Tibial artery (tissue), 4 donors: ENCODE measurements around the gene MARS1.
"Not testable (repeated sequence)": the region's sequence is repeated elsewhere in the genome, so short reads cannot be mapped to it uniquely, and the experiment has no call there.

Experiments
- DNase-seq, 2 donors: peaks; one replicate each; pipeline ENCODE4 v3.0.0-alpha.2; 2019
- H3K27ac ChIP-seq, 2 donors: fragments of 200-600 bp; sonication (generic) in 1 of 2; 1 replicate in 1 of 2; 2 replicates in 1 of 2; pipeline ENCODE4 v1.5.1; 2018 to 2019; ENCODE audit warnings: mild to moderate bottlenecking in 1 of 2
- H3K27me3 ChIP-seq, 2 donors: fragments of 200-600 bp; sonication (generic) in 1 of 2; one replicate each; pipeline versions ENCODE4 v1.5.1 to v1.6.0; 2016 to 2019
- H3K36me3 ChIP-seq, 3 donors: fragments of 200-600 bp; sonication (generic) in 2 of 3; one replicate each; pipeline ENCODE4 v1.5.1; 2016 to 2019; ENCODE audit warnings: mild to moderate bottlenecking in 2 of 3
- H3K4me1 ChIP-seq, 4 donors: fragments of 200-600 bp; sonication (generic) in 2 of 4; 1 replicate in 3 of 4; 2 replicates in 1 of 4; pipeline ENCODE4 v1.5.1; 2016 to 2019
- H3K4me3 ChIP-seq, 2 donors: fragments of 200-600 bp; sonication (generic) in 1 of 2; 1 replicate in 1 of 2; 2 replicates in 1 of 2; pipeline ENCODE4 v1.5.1; 2018 to 2019; ENCODE audit warnings: mild to moderate bottlenecking in 2 of 2
- H3K9me3 ChIP-seq, 3 donors: fragments of 200-600 bp; sonication (generic) in 1 of 3; one replicate each; pipeline ENCODE4 v1.5.1; 2016 to 2019
- CTCF ChIP-seq, 2 experiments: fragments of 200-600 bp in 1 of 2; fragments of 450-650 bp in 1 of 2; IDR thresholded peaks; one replicate each; pipeline ENCODE4 v1.5.1; 2017 to 2019; ENCODE audit warnings: antibody characterized with exemption in 2 of 2, mild to moderate bottlenecking in 1 of 2, moderate library complexity in 1 of 2
- intact Hi-C: fragments of 100-400 bp; cut with DNase I; formaldehyde crosslinking; loops from one replicate; pipeline ENCODE4 v1.15.0; 2023; ENCODE audit warnings: low total_unique reads

Gene MARS1

GRCh38 chr12:57496822-57497221 is 9.0 kb downstream of the MARS1 start:
- H3K27me3 ChIP-seq, result no peaks in the 10 kb centered on the region
- H3K27ac ChIP-seq, result no peak overlapping the region
- no peaks in the 10 kb centered on the region for H3K4me1 ChIP-seq
- no peak for DNase-seq
- no peaks in the 10 kb centered on the region for H3K9me3 ChIP-seq
- no peak overlapping the region for H3K4me3 ChIP-seq
- intact Hi-C loops, result no loop called here
- H3K36me3 ChIP-seq, result peaks cover 51 to 76% (median 73%) of the 10 kb centered on the region in 3 donors
- no peak for TF ChIP-seq CTCF (IDR thresholded peaks at IDR 0.05)

GRCh38 chr12:57497223-57498131 is 9.6 kb downstream of the MARS1 start:
- H3K36me3 ChIP-seq, result peaks cover 53 to 76% (median 74%) of the 10 kb centered on the region in 3 donors
- DNase-seq, result no peak
- H3K4me1 ChIP-seq, result no peaks in the 10 kb centered on the region
- H3K27me3 ChIP-seq, result no peaks in the 10 kb centered on the region
- intact Hi-C loops, result no loop called here
- TF ChIP-seq CTCF (IDR thresholded peaks at IDR 0.05), result no peak
- no peak overlapping the region for H3K4me3 ChIP-seq
- H3K27ac ChIP-seq, result no peak overlapping the region
- H3K9me3 ChIP-seq, result no peaks in the 10 kb centered on the region

GRCh38 chr12:57498132-57498502 is 10.2 kb downstream of the MARS1 start:
- intact Hi-C loops, result no loop called here
- no peak overlapping the region for H3K4me3 ChIP-seq
- H3K27me3 ChIP-seq, result no peaks in the 10 kb centered on the region
- no peak for DNase-seq
- H3K36me3 ChIP-seq, result peaks cover 53 to 78% (median 74%) of the 10 kb centered on the region in 3 donors
- H3K27ac ChIP-seq, result no peak overlapping the region
- no peak for TF ChIP-seq CTCF (IDR thresholded peaks at IDR 0.05)
- no peaks in the 10 kb centered on the region for H3K4me1 ChIP-seq
- H3K9me3 ChIP-seq, result no peaks in the 10 kb centered on the region

- Histone ChIP-seq H3K4me1 (no peaks in the 10 kb centered on the region), H3K27me3 (no peaks in the 10 kb centered on the region), H3K4me3 (no peak overlapping the region), H3K27ac (no peak overlapping the region), H3K36me3 (peaks cover 58 to 82% (median 79%) of the 10 kb centered on the region in 3 donors), H3K9me3 (no peaks in the 10 kb centered on the region)
- no peak for TF ChIP-seq CTCF (IDR thresholded peaks at IDR 0.05)
- no peak for DNase-seq
- intact Hi-C loops, result no loop called here
Observed at GRCh38 chr12:57498571-57498970, 10.7 kb downstream of the MARS1 start.

- intact Hi-C loops, result no loop called here
- Histone ChIP-seq H3K27ac (no peak overlapping the region), H3K36me3 (peaks cover 70 to 94% (median 85%) of the 10 kb centered on the region in 3 donors), H3K4me1 (no peaks in the 10 kb centered on the region), H3K27me3 (no peaks in the 10 kb centered on the region), H3K9me3 (no peaks in the 10 kb centered on the region), H3K4me3 (no peak overlapping the region)
- no peak for DNase-seq
- TF ChIP-seq CTCF (IDR thresholded peaks at IDR 0.05), result no peak
Observed at GRCh38 chr12:57500213-57500612, 12.3 kb downstream of the MARS1 start.

DNA sequence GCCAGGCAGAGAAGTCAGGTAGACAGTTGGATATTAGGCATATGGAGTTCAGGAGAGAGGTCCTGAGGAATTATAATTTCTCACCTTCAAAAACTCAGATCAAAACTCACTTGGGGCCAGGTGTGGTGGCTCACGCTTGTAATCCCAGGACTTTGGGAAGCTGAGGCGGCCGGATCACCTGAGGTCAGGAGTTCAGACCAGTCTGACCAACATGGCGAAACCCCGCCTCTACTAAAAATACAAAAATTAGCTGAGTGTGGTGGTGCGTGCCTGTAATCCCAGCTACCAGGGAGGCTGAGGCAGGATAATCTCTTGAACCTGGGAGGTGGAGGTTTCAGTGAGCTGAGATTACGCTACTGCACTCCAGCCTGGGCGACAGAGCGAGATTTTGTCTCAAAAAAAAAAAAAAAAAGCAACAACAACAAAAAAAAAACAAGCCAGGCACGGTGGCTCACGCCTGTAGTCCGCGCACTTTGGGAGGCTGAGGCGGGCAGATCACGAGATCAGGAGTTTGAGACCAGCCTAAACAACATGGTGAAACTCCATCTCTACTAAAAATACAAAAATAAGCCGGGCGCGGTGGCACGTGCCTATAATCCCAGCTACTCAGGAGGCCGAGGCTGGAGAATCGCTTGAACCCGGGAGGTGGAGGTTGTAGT is 14.6 kb downstream of the MARS1 start:
- DNase-seq, H3K9me3 ChIP-seq, H3K4me3 ChIP-seq, H3K27ac ChIP-seq, intact Hi-C loops, H3K4me1 ChIP-seq, H3K27me3 ChIP-seq: not testable (repeated sequence)
- H3K36me3 ChIP-seq, result peaks cover 77 to 93% (median 81%) of the 10 kb centered on the region in 3 donors

GRCh38 chr12:57506541-57506940 is 18.7 kb downstream of the MARS1 start:
- DNase-seq, H3K4me1 ChIP-seq, H3K27ac ChIP-seq, intact Hi-C loops, H3K4me3 ChIP-seq, H3K27me3 ChIP-seq, H3K9me3 ChIP-seq: not testable (repeated sequence)
- H3K36me3 ChIP-seq, result peaks cover 59 to 92% (median 75%) of the 10 kb centered on the region in 3 donors

GRCh38 chr12:57507796-57508195 is 19.9 kb downstream of the MARS1 start:
- DNase-seq, H3K4me3 ChIP-seq: not testable (repeated sequence)

More at GRCh38 chr12:57507796-57508195, 19.9 kb downstream of the MARS1 start:
- H3K9me3 ChIP-seq, H3K4me1 ChIP-seq, H3K27ac ChIP-seq, intact Hi-C loops, H3K27me3 ChIP-seq: not testable (repeated sequence)
- H3K36me3 ChIP-seq, result peaks cover 65 to 92% (median 76%) of the 10 kb centered on the region in 3 donors
